HG02759 (cell line): ENCODE data around the gene SH3BP2.

Source experiments
- ATAC-seq: cut with Tn5 transposase; IDR thresholded peaks from one replicate; pipeline ENCODE4 v1.9.1; 2021; ENCODE audit warnings: mild to moderate bottlenecking, moderate library complexity; ENCODE audit not compliant: unreplicated experiment

SH3BP2 gene

GRCh38 chr4:2800691-2801596 is 8.1 kb downstream of the SH3BP2 start:
- ATAC-seq, result peak; percentile 40

DNA sequence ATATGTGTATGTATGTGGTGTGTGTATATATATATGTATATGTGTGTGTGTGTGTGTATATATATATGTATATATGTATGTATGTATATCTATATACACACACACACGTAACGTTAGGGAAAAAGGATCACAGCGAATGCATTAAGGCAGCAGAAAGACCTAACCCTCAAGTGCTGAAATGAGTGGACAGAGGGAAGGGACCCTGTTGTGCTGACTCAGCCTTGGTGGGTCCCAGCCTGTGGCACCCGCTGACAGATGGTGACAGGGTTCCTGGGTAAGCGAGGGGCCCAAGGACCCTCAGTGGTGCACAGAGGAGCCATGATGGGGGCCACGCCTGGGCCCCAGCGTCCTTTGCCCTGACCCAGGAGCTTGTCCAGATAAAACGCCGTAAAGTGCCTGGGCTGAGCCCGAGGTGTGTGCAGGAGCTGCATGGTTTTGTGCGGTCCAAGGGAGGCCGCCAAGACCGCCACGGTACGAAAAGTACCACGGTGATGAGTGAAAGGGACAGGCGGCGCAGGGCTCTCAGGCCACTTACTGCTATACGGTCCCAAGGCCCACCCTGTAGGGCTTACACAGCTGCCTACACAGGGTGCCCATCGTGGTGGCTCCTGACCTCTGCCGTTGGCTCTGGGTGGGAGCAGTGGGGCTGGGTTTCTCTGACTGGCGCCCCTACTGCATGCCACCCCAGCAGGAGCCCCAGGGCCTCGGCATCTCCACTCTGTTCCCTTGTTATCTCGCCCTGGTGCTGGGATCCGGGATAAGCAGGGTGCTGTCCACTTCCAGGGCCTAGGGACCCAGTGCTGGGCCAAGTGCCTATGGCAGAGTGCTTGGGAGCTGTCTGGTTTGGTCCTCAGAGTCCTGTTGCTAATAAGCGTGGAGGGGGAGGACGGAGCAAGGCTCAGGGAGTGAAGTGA is 10.0 kb downstream of the SH3BP2 start:
- no peak for ATAC-seq

DNA sequence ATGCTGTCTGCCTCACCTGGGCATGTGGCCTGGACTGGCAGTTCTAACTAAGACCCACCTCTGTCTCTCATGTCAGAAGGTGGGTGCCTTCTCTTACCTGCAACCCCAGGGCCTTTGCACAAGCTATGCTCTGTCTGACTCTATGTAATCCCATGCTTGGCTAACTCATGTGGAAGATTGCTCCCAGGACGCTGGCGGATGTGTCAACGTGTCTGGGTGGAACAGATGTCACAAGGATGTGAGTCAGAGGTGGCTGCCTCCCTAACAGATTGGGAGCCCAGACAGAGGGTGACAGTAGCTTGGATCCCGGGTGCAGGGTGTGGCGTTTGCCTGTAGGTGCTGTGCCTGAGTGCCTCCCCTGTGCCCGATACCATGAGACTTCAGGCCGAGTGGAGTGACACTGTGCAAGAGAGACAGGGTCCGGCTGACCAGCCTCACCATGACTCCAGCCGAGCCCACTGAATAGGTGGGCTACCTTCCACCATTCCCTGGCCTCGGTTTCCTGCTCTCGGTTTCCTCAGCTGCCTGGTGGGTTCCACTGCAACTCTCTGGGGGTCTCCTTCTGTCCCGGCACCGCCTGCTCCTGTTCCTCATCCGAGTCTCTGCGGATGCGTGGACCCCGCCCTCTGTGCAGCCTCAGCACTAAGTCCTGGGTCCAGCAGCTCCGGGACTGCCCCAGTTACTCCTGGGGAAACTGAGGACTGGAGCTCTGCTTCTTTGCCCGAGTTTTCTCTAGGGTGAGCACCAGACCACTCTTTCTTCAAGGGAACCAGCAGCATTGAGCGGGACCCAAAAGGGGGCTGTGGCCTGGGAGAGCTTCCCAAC is 11.0 kb downstream of the SH3BP2 start:
- no peak for ATAC-seq

DNA sequence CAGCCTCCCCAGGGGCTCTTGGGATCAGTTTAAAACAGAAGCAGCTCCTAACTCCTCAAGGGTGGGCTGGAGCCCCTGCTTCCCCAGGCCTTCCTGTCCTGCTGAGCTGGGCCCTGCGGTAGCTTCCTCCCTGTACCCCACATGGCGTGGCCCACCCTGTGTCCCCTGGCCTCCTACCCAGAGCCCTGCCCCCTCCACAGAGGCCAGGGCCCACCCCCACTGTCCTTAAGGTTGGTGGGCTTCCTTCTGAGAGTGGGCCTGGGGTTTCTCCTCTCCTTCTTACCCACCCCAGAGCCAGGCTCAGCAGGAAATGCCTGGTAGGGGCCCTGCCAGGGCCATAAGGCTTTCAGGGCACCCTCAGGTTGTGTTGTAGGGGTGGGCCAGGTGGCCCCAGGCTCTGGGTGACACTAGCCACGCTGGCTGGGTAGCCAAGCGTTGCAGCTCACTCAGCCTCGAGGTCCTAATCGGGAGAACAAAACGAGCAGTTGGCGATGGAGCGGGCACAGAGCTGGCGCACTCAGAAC is 11.6 kb downstream of the SH3BP2 start:
- no peak for ATAC-seq

GRCh38 chr4:2804973-2805501 is 12.2 kb downstream of the SH3BP2 start:
- no peak for ATAC-seq

DNA sequence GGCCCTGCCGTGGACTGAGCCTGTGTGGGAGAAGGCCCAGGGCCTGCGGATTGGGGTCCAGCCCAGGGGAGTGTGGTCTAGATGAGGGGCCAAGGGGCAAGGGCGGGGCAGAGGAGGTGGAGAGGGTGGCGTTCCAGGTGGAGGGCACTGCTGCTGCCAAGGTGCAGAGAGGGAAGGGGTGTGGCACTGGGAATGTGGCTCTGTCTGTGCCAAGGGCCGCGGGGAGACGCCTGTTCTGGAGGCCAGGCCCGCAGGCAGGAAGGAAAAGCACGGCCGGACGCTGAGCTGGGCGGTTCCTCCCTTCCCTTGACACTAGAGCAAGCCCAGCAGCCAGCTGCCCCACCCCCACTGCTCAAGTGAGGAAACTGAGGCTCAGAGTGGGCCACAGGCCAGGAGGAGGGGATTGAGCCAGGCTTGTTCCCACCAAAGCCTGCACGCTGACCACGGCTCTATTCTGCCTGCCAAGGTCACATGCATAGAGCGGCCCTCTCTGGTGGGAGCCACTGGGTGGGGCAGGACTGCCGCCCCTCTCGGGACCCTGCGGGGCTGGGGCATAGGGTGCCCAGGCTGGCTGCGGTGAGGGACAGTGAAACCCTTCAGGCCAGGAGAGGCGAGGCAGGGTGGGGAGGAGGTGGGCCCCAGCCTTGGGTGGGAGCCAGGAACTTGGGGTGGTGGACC is 13.0 kb downstream of the SH3BP2 start:
- ATAC-seq, result no peak

GRCh38 chr4:2806390-2807355 is 13.8 kb downstream of the SH3BP2 start:
- no peak for ATAC-seq

- ATAC-seq, result no peak
Observed at GRCh38 chr4:2807571-2807970, 14.7 kb downstream of the SH3BP2 start.

GRCh38 chr4:2808001-2808400 is 15.1 kb downstream of the SH3BP2 start:
- no peak for ATAC-seq

GRCh38 chr4:2809610-2810180 is 16.8 kb downstream of the SH3BP2 start:
- no peak for ATAC-seq

- no peak for ATAC-seq
Observed at GRCh38 chr4:2810388-2810787, 17.5 kb downstream of the SH3BP2 start.

DNA sequence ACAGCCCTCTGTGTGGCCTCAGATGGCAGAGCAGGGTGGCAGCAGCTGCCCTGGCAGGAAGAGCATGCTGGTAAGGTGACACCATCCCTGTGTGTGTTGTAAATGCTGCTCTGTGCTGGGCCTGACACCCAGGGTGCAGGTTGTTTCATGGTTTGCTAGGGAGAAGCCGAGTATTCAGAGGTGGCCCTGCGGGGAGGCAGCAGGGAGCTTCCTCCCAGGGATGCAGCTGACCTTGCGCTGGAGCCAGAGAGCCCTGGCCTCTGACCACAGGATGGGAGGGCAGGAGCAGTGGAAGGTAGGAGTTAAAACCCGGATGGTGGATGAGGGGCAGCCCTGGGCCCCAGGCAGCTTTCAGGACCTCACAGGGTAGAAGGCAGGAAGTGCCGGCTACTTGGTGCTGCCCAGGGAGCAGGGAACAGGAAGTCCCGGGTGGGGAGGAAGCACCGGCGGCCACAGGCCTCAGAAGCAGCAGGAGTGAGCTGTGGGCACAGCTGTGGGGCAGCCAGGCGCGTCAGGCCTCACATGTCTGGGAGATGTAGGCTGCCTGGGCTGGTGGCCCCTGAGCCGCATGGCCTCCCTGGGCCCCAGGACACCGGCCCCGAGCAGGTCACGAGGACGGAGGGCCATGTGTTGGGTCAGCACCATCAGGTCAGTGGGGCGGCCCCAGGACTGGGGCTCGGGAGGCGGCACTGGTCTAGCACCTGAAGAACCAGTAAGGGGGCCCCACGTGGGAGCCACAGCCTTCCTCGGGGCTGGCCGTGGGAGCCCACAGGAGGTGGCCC is 19.1 kb downstream of the SH3BP2 start:
- peak; percentile 77 for ATAC-seq

GRCh38 chr4:2812612-2813354 is 19.9 kb downstream of the SH3BP2 start:
- ATAC-seq, result no peak

DNA sequence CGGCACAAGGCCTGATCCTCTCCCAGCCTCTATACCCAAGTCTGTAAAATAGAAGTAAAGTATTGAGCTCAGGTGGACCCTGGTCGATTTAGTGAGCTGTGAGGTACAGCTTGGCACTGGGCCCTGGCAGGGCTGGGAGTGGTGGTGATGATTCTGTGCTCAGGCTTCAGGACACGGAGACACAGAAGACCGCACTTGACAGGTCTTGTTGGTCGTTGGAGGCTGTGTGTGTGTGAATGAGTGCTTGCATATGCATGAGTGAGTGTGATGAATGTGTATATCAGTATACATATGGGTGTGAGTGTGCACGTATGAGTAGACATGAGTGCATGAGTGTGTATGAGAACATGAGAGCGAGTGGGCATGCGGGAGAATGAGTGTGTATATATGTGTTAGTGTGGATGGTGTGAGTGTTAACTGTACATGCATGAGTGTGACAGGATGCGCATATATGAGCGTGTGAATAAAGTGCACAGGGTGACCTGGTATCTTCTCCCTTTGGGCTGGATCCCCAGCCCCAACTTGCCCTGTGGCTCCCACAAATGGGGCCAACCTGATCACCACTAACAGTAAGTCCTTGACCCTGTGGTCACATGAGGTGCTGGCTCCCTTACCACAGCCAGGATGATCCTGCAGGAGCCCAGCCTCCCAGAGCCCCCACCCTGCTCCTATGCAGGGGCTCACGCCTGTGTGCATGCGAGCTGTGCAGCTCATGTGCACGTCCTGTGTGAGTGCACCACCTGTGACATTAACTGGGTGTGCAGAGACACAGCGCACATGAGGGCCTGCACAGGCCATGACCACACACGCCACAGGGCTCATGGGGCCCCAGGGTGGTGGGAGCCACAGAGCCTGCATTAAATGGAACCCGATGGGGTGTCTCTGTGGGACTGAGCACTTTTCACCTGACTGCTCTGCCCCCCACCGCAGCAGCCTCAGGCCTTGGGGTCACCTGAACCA is 20.8 kb downstream of the SH3BP2 start:
- no peak for ATAC-seq

DNA sequence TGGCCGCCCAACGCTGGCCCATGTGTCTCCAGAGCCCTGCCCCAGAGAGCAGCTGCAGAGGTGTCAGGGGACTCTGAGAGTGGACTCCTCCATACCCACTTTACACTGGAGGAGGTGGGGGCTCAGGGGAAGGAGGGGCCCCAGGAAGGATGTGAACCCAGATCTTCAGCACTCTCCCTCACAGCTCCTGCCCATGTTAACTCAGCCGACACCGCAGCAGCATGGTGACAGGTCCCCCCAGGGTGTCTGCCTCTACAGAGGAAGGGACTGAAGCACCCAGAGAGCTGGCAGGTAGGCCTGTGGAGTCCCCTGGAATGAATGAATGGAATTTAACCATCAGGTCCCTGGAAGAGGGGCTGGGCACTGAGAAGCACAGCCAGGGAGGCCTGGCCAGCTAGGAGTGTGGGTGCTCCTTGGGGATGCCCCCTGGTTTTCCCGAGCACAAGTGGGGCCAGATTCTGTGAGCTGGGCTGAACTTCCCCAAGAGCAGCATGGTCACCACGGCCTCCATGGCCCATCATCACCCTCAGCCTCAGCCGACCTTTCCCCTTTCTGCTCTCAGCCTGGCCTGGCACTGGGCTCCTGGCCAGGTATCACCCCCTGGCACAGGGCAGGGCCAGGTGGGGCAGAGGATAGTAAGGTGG is 21.9 kb downstream of the SH3BP2 start:
- no peak for ATAC-seq
